Caco-2 (cell line): Measurements from ENCODE around the gene GTF2H2C. TPM values are rescaled to one million over a fixed set of nuclear protein-coding genes. Genes with fewer than 3 reads are reported as not detected.
"Not testable (repeated sequence)": the region's sequence is repeated elsewhere in the genome, so short reads cannot be mapped to it uniquely, and the experiment has no call there.

Source experiments
- BruUV-seq: library from RNA; stranded (reverse); fragments of 400-500 nt; replicated peaks from 2 replicates; lab custom pipeline; 2021; lab: Mats Ljungman, UMichigan
- CTCF ChIA-PET: fragments of 300-600 bp; sonication (Branson Sonifier 250); formaldehyde crosslinking; loops from one replicate; lab custom pipeline; 2022; ENCODE audit warnings: antibody characterized with exemption; lab: Charles Lee
- POLR2A ChIA-PET: fragments of 300-600 bp; sonication (Branson Sonifier 250); formaldehyde crosslinking; loops from one replicate; lab custom pipeline; 2022; ENCODE audit warnings: antibody characterized with exemption; lab: Charles Lee
- DNase-seq, 2 experiments: peaks; one replicate each; pipeline versions ENCODE4 v3.0.0 to v3.0.0-alpha.2; 2020 to 2022
- H3K27me3 ChIP-seq: replicated peaks from 2 replicates; pipeline ENCODE4 v1.6.0; 2011; ENCODE audit warnings: low read length; ENCODE audit not compliant: control insufficient read depth, insufficient read depth
- H3K36me3 ChIP-seq: 2 replicates; pipeline ENCODE4 v1.5.1; 2011; ENCODE audit warnings: low read length; ENCODE audit not compliant: control insufficient read depth, insufficient read depth
- H3K4me1 ChIP-seq: fragments of 250-450 bp; sonication (Bioruptor Pico); 2 replicates; pipeline ENCODE4 v1.5.1; 2020; ENCODE audit warnings: mild to moderate bottlenecking
- H3K4me3 ChIP-seq: 2 replicates; pipeline ENCODE4 v1.5.1; 2011; ENCODE audit warnings: low read depth, mild to moderate bottlenecking, control low read depth, low read length
- H3K9me3 ChIP-seq: fragments of 250-450 bp; sonication (Bioruptor Pico); 2 replicates; pipeline ENCODE4 v1.5.1; 2020; ENCODE audit warnings: mild to moderate bottlenecking, moderate library complexity
- H3K27ac Mint-ChIP-seq: one replicate; pipeline ENCODE4 v1.8.0; 2022; ENCODE audit warnings: mixed read lengths; ENCODE audit not compliant: unreplicated experiment
- H3K27me3 Mint-ChIP-seq: one replicate; pipeline ENCODE4 v1.8.0; 2022; ENCODE audit warnings: mixed read lengths; ENCODE audit not compliant: insufficient read depth, unreplicated experiment
- H3K36me3 Mint-ChIP-seq: one replicate; pipeline ENCODE4 v1.8.0; 2022; ENCODE audit warnings: mild to moderate bottlenecking, mixed read lengths; ENCODE audit not compliant: insufficient read depth, unreplicated experiment
- H3K4me1 Mint-ChIP-seq: one replicate; pipeline ENCODE4 v1.8.0; 2022; ENCODE audit warnings: low read depth, mixed read lengths; ENCODE audit not compliant: unreplicated experiment
- H3K4me3 Mint-ChIP-seq: one replicate; pipeline ENCODE4 v1.8.0; 2022; ENCODE audit warnings: mild to moderate bottlenecking, moderate library complexity, mixed read lengths; ENCODE audit not compliant: unreplicated experiment
- H3K9me3 Mint-ChIP-seq: one replicate; pipeline ENCODE4 v1.8.0; 2022; ENCODE audit warnings: mixed read lengths; ENCODE audit not compliant: unreplicated experiment
- CTCF ChIP-seq, 2 experiments: fragments of 200-600 bp in 1 of 2; IDR thresholded peaks; 1 replicate in 1 of 2; 2 replicates in 1 of 2; pipeline versions ENCODE4 v1.5.1 to v1.8.0; 2011 to 2022; ENCODE audit warnings: antibody characterized with exemption in 1 of 2, control low read depth in 1 of 2, inconsistent platforms in 1 of 2, low read depth in 1 of 2, low read length in 1 of 2, mild to moderate bottlenecking in 1 of 2, moderate library complexity in 1 of 2; ENCODE audit not compliant: insufficient read depth in 1 of 2, severe bottlenecking in 1 of 2, unreplicated experiment in 1 of 2
- intact Hi-C: fragments of 100-400 bp; cut with micrococcal nuclease; formaldehyde crosslinking; loops from one replicate; pipeline ENCODE4 v1.10.0; 2022; ENCODE audit not compliant: unreplicated experiment
- total RNA-seq: library from RNA; stranded (reverse); gene quantifications from 2 replicates; pipeline ENCODE4 v1.2.3, GENCODE V29; 2022

The GTF2H2C gene
- total RNA-seq, 1 experiment from 2014 or later: 44.8 TPM

DNA sequence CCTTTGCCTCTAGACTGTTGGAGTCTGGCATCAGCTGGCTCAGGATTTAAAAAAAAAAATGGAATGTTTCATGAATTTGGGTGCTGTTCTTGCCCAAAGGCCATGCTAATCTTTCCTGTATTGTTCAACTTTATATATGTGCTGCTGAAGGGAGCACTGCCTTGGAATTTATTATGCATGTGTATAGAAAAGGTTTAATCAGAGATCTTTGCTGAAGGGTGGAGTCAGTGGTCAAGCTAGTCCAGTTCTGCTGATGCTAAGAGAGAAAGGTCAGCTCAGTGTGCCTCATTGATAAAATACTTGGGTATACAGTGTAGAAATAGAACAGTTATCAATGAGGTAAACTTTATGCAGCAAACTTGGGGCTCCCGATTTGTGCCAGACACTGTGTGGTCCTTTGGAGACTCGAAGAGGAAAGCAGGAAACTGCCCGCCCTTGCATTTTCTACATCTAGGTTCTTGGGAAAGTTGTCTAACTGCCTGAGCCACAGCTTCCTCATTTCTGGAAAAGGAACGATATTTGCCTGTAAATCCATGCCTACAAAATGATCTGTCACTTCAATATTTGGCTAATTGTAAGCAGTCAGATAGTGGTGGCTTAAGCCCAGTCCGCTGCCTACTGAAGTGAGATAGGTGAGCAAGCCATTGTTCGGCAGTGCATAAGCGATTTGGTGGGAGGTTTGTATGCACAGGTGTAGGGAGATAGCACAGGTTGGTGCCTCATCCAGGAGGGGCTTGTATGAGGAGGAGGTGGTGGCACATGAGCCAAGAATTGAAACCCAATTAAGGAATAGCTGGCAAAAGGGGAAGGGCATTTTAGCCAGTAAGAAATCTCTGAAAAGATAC, 29.2 kb upstream of the GTF2H2C start:
- no peaks in the 10 kb centered on the region for H3K27me3 ChIP-seq
- no peaks in the 10 kb centered on the region for H3K9me3 Mint-ChIP-seq
- no peak for DNase-seq
- ChIA-PET POLR2A (no interaction called here), CTCF (no interaction called here)
- H3K36me3 ChIP-seq: peaks cover 7% of the 10 kb centered on the region
- peaks cover 55% of the 10 kb centered on the region for H3K4me1 ChIP-seq
- H3K9me3 ChIP-seq: no peaks in the 10 kb centered on the region
- no TSS peak for BruUV-seq
- H3K36me3 Mint-ChIP-seq: peaks cover 74% of the 10 kb centered on the region
- H3K4me1 Mint-ChIP-seq: peaks cover 41% of the 10 kb centered on the region
- H3K4me3 Mint-ChIP-seq: peak overlapping the region; percentile 27
- H3K27ac Mint-ChIP-seq: peak overlapping the region; percentile 63
- no peak for TF ChIP-seq CTCF (IDR thresholded peaks at IDR 0.05; ENCODE audit: insufficient read depth in 1 of 2, low read depth in 1 of 2, low read length in 1 of 2, severe bottlenecking in 1 of 2, unreplicated experiment in 1 of 2)
- H3K27me3 Mint-ChIP-seq: no peaks in the 10 kb centered on the region
- intact Hi-C loops: no loop called here
- no peak overlapping the region for H3K4me3 ChIP-seq

- H3K4me3 Mint-ChIP-seq: peak overlapping the region; percentile 27
- CTCF ChIA-PET: no interaction called here
These were observed 28.6 kb upstream of the GTF2H2C start for GRCh38 chr5:69531406-69531801.

DNA sequence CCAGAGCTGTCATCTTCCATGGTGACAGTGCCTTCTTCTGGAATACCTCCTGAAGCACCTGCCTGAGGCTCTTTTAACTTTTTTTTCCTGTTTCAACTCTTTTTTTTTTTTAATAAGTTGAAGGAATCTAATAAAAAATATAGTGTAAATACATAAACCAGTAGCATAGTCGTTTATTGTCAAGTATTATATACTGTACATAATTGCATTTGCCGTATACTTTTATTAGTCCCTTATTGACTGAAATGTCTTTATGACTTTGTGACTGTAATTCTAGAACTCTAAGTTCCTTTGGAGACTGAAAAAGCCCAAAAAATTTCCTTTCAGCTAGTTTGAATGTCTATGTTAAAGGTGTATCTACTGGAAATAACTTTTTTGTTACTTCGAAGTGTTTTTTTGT, 22.1 kb upstream of the GTF2H2C start:
- H3K4me1 Mint-ChIP-seq, H3K27me3 Mint-ChIP-seq, H3K27ac Mint-ChIP-seq, H3K4me1 ChIP-seq, BruUV-seq, H3K27me3 ChIP-seq, H3K4me3 Mint-ChIP-seq, CTCF ChIA-PET, intact Hi-C loops, H3K36me3 ChIP-seq, H3K9me3 ChIP-seq, POLR2A ChIA-PET, DNase-seq, H3K4me3 ChIP-seq, H3K36me3 Mint-ChIP-seq, H3K9me3 Mint-ChIP-seq: not testable (repeated sequence)

More at GRCh38 chr5:69531406-69531801, 28.6 kb upstream of the GTF2H2C start:
- H3K27me3 Mint-ChIP-seq: no peaks in the 10 kb centered on the region
- Histone ChIP-seq H3K27me3 (no peaks in the 10 kb centered on the region), H3K4me3 (no peak overlapping the region), H3K9me3 (no peaks in the 10 kb centered on the region), H3K36me3 (peaks cover 5% of the 10 kb centered on the region), H3K4me1 (peaks cover 49% of the 10 kb centered on the region)
- POLR2A ChIA-PET: no interaction called here
- TF ChIP-seq CTCF (IDR thresholded peaks at IDR 0.05; ENCODE audit: insufficient read depth in 1 of 2, low read depth in 1 of 2, low read length in 1 of 2, severe bottlenecking in 1 of 2, unreplicated experiment in 1 of 2): no peak
- H3K36me3 Mint-ChIP-seq: peaks cover 67% of the 10 kb centered on the region
- BruUV-seq: no TSS peak
- intact Hi-C loops: no loop called here
- no peaks in the 10 kb centered on the region for H3K9me3 Mint-ChIP-seq
- peak overlapping the region; percentile 63 for H3K27ac Mint-ChIP-seq
- peaks cover 35% of the 10 kb centered on the region for H3K4me1 Mint-ChIP-seq
- no peak for DNase-seq

DNA sequence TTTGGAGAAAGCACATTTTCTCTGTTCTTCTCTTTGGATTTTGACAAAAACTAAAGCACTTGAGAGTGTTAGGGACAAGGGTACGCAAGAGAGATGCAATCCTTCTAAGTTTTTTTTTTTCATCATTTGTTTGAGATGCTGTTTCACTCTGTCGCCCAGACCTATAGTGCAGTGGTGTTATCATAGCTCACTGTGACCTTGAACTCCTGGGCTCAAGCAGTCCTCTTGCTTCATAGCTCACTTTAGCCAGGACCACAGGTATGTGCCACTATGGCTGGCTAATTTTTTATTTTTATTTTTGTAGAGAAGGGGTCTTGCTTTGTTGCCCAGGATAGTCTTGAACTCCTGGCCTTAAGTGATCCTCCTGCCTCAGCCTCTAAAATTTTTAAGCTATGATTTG, 21.3 kb upstream of the GTF2H2C start:
- H3K4me1 Mint-ChIP-seq, BruUV-seq: not testable (repeated sequence)

GRCh38 chr5:69541347-69541746, 18.6 kb upstream of the GTF2H2C start:
- H3K4me1 ChIP-seq, H3K9me3 Mint-ChIP-seq, H3K4me1 Mint-ChIP-seq, POLR2A ChIA-PET, H3K36me3 Mint-ChIP-seq, intact Hi-C loops, H3K4me3 Mint-ChIP-seq, H3K36me3 ChIP-seq, CTCF ChIA-PET, H3K4me3 ChIP-seq, H3K27me3 ChIP-seq, H3K27ac Mint-ChIP-seq, H3K9me3 ChIP-seq, DNase-seq, H3K27me3 Mint-ChIP-seq, BruUV-seq: not testable (repeated sequence)

More for the DNA sequence above, 21.3 kb upstream of the GTF2H2C start:
- CTCF ChIA-PET, H3K27me3 ChIP-seq, H3K36me3 Mint-ChIP-seq, H3K4me1 ChIP-seq, H3K36me3 ChIP-seq, DNase-seq, H3K9me3 ChIP-seq, H3K27me3 Mint-ChIP-seq, intact Hi-C loops, H3K9me3 Mint-ChIP-seq, H3K4me3 ChIP-seq, POLR2A ChIA-PET, H3K27ac Mint-ChIP-seq, H3K4me3 Mint-ChIP-seq: not testable (repeated sequence)
